Keratinocyte (primary cell): ENCODE measurements around the gene ITIH3. TPM values are rescaled to one million over a fixed set of nuclear protein-coding genes. Genes with fewer than 3 reads are reported as not detected.

Experiments
- DNase-seq: peaks from one replicate; pipeline ENCODE4 v3.0.0-alpha.2; 2011; ENCODE audit warnings: low read depth, missing footprints, low spot score
- FAIRE-seq: peaks from 2 replicates; lab custom pipeline; 2011; peaks lifted over from hg19 to GRCh38; lab: Jason Lieb, UNC
- H2AFZ ChIP-seq: 2 replicates; pipeline ENCODE4 v1.6.0; 2012; ENCODE audit warnings: low read length, control low read depth, inconsistent platforms; ENCODE audit not compliant: control insufficient read depth
- H3K27ac ChIP-seq: 2 replicates; pipeline ENCODE4 v1.5.1; 2011; ENCODE audit warnings: low read length; ENCODE audit not compliant: control insufficient read depth, insufficient read depth
- H3K27me3 ChIP-seq: 3 replicates; pipeline ENCODE4 v1.6.0; 2011; ENCODE audit warnings: low read length; ENCODE audit not compliant: control insufficient read depth, insufficient read depth; ENCODE audit errors: extremely low read depth
- H3K36me3 ChIP-seq, 2 experiments: 2 replicates in 1 of 2; 3 replicates in 1 of 2; pipeline ENCODE4 v1.5.1; 2011; ENCODE audit warnings: low read length in 2 of 2, mild to moderate bottlenecking in 1 of 2; ENCODE audit not compliant: control insufficient read depth in 2 of 2, insufficient read depth in 2 of 2; ENCODE audit errors: extremely low read depth in 1 of 2
- H3K4me1 ChIP-seq: 3 replicates; pipeline ENCODE4 v1.5.1; 2011; ENCODE audit warnings: low read length; ENCODE audit not compliant: control insufficient read depth, insufficient read depth; ENCODE audit errors: extremely low read depth
- H3K4me2 ChIP-seq: 3 replicates; pipeline ENCODE4 v1.6.0; 2011; ENCODE audit warnings: low read depth, low read length; ENCODE audit not compliant: control insufficient read depth, insufficient read depth; ENCODE audit errors: extremely low read depth
- H3K4me3 ChIP-seq, 3 experiments: fragments of 200-600 bp in 1 of 3; sonication (generic) in 1 of 3; 2 replicates in 2 of 3; 3 replicates in 1 of 3; pipeline ENCODE4 v1.5.1; 2011 to 2016; ENCODE audit warnings: low read length in 3 of 3, mild to moderate bottlenecking in 3 of 3, control low read depth in 2 of 3, inconsistent platforms in 1 of 3, low read depth in 1 of 3, mixed read lengths in 1 of 3, mixed run types in 1 of 3, moderate library complexity in 1 of 3; ENCODE audit not compliant: control insufficient read depth in 2 of 3, insufficient read depth in 2 of 3; ENCODE audit errors: extremely low read depth in 1 of 3
- H3K79me2 ChIP-seq: 2 replicates; pipeline ENCODE4 v1.6.0; 2012; ENCODE audit warnings: low read length; ENCODE audit not compliant: control insufficient read depth, insufficient read depth
- H3K9ac ChIP-seq: 3 replicates; pipeline ENCODE4 v1.6.0; 2011; ENCODE audit warnings: low read length; ENCODE audit not compliant: control insufficient read depth, insufficient read depth; ENCODE audit errors: extremely low read depth
- H3K9me1 ChIP-seq: 3 replicates; pipeline ENCODE4 v1.6.0; 2011; ENCODE audit warnings: low read length; ENCODE audit not compliant: control insufficient read depth, insufficient read depth; ENCODE audit errors: extremely low read depth
- H3K9me3 ChIP-seq: 2 replicates; pipeline ENCODE4 v1.5.1; 2012; ENCODE audit warnings: low read depth, low read length; ENCODE audit not compliant: control insufficient read depth
- H4K20me1 ChIP-seq: 3 replicates; pipeline ENCODE4 v1.6.0; 2011; ENCODE audit warnings: low read length; ENCODE audit not compliant: control insufficient read depth, insufficient read depth; ENCODE audit errors: extremely low read depth
- EZH2 ChIP-seq: IDR thresholded peaks from one replicate; pipeline ENCODE4 v1.6.1; 2012; ENCODE audit warnings: inconsistent platforms, mild to moderate bottlenecking, low read length, moderate library complexity
- dilution Hi-C: fragments of 300-500 bp; cut with MboI; formaldehyde crosslinking; loops from one replicate; pipeline ENCODE4 v1.7.0; 2020; ENCODE audit warnings: low sequenced_read_pairs; ENCODE audit not compliant: extremely low pct_ligation_motif_present
- polyA plus RNA-seq, 5 experiments: library from polyadenylated mRNA; depleted of rRNA in 3 of 5; stranded (reverse) in 3 of 5; stranded (forward) in 1 of 5; unstranded in 1 of 5; fragments of >200 nt; gene quantifications; 1 replicate in 1 of 5; 2 replicates in 3 of 5; 3 replicates in 1 of 5; pipeline versions ENCODE4 v1.2.1 to v1.2.3, GENCODE V29; 2011 to 2012; ENCODE audit warnings: missing spikeins in 2 of 5, low read depth in 1 of 5, low replicate concordance in 1 of 5
- TF ChIP-seq, protein P1 (sequence below), 3 experiments: IDR thresholded peaks in 1 of 3; conservative IDR thresholded peaks in 1 of 3; optimal IDR thresholded peaks in 1 of 3; 2 replicates in 2 of 3; 3 replicates in 1 of 3; pipeline versions ENCODE3 to v1.5.1; 2011; ENCODE audit warnings: low read length in 3 of 3, mild to moderate bottlenecking in 3 of 3, moderate library complexity in 2 of 3, control low read depth in 1 of 3, inconsistent platforms in 1 of 3; ENCODE audit not compliant: insufficient read depth in 2 of 3; ENCODE audit errors: extremely low read depth in 1 of 3

The ITIH3 gene
- polyA plus RNA-seq, 1 donor (not counting 4 experiments of a cell fraction or from before 2014, with no cell fraction given), result not detected

DNA sequence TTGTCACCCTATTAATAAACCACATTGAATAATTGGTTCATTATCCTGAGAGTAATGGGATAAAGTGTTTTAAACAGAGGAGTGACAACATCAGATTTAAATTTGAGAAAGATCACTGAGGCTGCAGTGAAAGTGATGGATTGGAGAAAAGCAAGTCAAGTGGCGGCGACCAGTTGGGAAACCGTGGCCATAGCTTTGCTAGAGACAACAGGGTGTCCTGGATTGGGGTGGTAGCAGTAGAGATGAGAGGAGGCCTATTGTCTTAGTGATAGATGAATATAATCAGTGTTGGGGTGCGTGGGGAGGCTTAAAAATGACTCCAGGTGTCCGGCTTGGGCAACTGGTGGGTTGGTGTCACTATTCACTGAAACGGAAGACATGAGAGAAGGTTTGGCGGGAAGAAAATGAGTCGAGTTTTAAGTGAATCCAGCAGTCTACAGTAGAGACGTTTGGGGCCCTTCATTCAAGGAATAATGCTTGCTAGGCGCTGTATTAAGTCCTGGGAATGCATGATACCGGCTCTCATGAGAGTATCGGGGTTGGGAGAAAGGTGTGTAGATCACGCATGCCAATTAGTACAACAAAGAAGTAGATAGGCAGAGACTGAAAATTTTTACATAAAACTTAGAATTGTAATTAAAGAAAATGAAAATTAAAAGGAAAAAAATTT lies 24.7 kb upstream of the ITIH3 start:
- H3K79me2 ChIP-seq, result peaks cover 16% of the 10 kb centered on the region
- H3K4me2 ChIP-seq, result peak overlapping the region; percentile 96
- H3K27ac ChIP-seq, result peak overlapping the region; percentile 65
- DNase-seq (no peak), FAIRE-seq (no peak)
- TF ChIP-seq EZH2, result no peak
- TF ChIP-seq, protein P1, sequence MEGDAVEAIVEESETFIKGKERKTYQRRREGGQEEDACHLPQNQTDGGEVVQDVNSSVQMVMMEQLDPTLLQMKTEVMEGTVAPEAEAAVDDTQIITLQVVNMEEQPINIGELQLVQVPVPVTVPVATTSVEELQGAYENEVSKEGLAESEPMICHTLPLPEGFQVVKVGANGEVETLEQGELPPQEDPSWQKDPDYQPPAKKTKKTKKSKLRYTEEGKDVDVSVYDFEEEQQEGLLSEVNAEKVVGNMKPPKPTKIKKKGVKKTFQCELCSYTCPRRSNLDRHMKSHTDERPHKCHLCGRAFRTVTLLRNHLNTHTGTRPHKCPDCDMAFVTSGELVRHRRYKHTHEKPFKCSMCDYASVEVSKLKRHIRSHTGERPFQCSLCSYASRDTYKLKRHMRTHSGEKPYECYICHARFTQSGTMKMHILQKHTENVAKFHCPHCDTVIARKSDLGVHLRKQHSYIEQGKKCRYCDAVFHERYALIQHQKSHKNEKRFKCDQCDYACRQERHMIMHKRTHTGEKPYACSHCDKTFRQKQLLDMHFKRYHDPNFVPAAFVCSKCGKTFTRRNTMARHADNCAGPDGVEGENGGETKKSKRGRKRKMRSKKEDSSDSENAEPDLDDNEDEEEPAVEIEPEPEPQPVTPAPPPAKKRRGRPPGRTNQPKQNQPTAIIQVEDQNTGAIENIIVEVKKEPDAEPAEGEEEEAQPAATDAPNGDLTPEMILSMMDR (optimal IDR thresholded peaks at IDR 0.05 in 1 of 3, IDR thresholded peaks at IDR 0.05 in 1 of 3, conservative IDR thresholded peaks at IDR 0.05 in 1 of 3; ENCODE audit: extremely low read depth in 1 of 3, insufficient read depth in 2 of 3, low read length in 3 of 3), result no peak
- no peaks in the 10 kb centered on the region for H4K20me1 ChIP-seq
- dilution Hi-C loops, result no loop called here
- no peaks in the 10 kb centered on the region for H3K9me3 ChIP-seq
- no peaks in the 10 kb centered on the region for H3K27me3 ChIP-seq
- peaks cover 11% of the 10 kb centered on the region for H3K4me1 ChIP-seq
- peak overlapping the region; percentile 83 for H2AFZ ChIP-seq
- H3K36me3 ChIP-seq, result peaks cover 4% of the 10 kb centered on the region in 2 experiments
- peak overlapping the region; percentile 71 to 85 (median 81) for H3K4me3 ChIP-seq
- no peaks in the 10 kb centered on the region for H3K9me1 ChIP-seq
- peak overlapping the region; percentile 79 for H3K9ac ChIP-seq

- FAIRE-seq (peak; percentile 48), DNase-seq (peak; percentile 32)
- Histone ChIP-seq H3K4me2 (peak within 1 kb of the TSS; percentile 96), H3K9me1 (no peaks in the 10 kb centered on the region), H3K27ac (peak within 1 kb of the TSS; percentile 65), H3K9me3 (no peaks in the 10 kb centered on the region), H3K79me2 (peaks cover 16% of the 10 kb centered on the region), H4K20me1 (no peaks in the 10 kb centered on the region), H3K27me3 (no peaks in the 10 kb centered on the region), H3K36me3 (peaks cover 0 to 2% of the 10 kb centered on the region in 2 experiments), H2AFZ (peak within 1 kb of the TSS; percentile 94), H3K4me3 (peak within 1 kb of the TSS; percentile 71 to 85 (median 81)), H3K9ac (peak within 1 kb of the TSS; percentile 79), H3K4me1 (peaks cover 11% of the 10 kb centered on the region)
- TF ChIP-seq, protein P1 (optimal IDR thresholded peaks at IDR 0.05 in 1 of 3, IDR thresholded peaks at IDR 0.05 in 1 of 3, conservative IDR thresholded peaks at IDR 0.05 in 1 of 3; ENCODE audit: extremely low read depth in 1 of 3, insufficient read depth in 2 of 3, low read length in 3 of 3), result peak in 1 of 3 experiments; percentile 3
- TF ChIP-seq EZH2, result no peak
- dilution Hi-C loops, result no loop called here
Measured at GRCh38 chr3:52770496-52771333, 23.9 kb upstream of the ITIH3 start, which contains the start of gene NEK4. TSS of gene NEK4 (minus strand) at chr3:52770940. CDS start at chr3:52770746, 194 bp downstream.
